AG08395 (cell line): ENCODE results near the gene LIPA.
"Not testable (repeated sequence)": the region's sequence is repeated elsewhere in the genome, so short reads cannot be mapped to it uniquely, and the experiment has no call there.

Experiments
- DNase-seq: peaks from one replicate; pipeline ENCODE4 v3.0.0; 2012; ENCODE audit warnings: mixed read lengths, low spot score

The LIPA gene

GRCh38 chr10:89251409-89252224, at the start of gene LIPA:
Gene LIPA (minus strand): TSS chr10:89251775. CDS start chr10:89247648, 4,127 bp downstream.
- DNase-seq, result peak; percentile 100

- peak; percentile 25 for DNase-seq
Observed at GRCh38 chr10:89301232-89301631, 49.7 kb upstream of the LIPA start.

DNA sequence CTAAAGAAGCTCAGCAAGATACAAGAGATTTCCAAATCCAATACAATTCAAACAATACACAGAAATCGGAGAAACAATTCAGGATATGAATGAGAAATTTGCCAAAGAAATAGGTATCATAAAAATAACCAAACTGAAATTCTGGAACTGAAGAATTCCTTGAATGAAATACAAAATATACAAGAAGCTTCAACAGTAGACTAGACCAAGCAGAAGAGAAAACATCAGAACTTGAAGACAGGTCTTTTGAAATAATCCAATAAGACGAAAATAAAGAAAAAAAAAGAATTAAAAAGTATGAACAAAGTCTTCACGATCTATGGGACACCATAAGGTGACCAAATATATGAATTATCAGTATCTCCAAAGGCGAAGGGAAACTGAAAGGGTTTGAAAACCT, 47.5 kb upstream of the LIPA start:
- DNase-seq, result no peak

DNA sequence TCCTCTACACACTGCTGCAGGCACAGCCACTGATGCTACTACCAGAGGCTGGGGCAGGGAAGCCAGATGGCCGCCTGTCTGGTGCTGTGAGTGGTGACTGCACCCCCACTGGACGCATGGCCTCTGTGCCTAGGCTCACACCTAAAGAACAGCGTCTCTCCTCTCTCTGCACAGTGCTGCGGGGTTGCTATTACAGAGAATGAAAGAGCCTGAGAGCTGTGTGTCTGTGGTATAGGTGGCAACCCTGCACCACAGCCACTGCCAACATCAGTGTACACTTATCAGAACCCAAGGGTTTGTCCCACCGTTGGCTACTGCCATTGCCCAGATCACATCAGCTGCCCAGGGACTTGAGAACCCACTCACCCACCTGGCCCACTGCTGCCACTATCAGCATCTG, 46.2 kb upstream of the LIPA start:
- DNase-seq, result no peak

DNA sequence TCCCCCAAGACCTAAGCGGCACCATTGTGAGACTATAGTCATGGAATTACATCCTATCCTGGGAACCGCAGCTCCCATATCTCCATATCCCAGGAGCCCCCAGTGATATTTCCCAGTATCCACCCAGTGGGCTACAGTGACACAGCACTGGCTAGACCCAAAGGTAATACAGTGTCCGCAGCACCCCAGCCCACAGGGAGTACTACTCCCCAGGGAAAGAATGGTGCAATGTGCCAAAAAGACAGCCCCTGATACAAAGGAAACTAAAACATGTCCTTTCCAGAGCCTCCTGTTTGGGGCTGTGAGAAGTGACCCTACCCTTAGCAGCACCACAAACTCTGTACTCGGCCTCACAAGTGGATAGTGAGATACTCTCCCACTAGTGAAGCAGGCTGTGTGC, 45.8 kb upstream of the LIPA start:
- DNase-seq, result no peak

DNA sequence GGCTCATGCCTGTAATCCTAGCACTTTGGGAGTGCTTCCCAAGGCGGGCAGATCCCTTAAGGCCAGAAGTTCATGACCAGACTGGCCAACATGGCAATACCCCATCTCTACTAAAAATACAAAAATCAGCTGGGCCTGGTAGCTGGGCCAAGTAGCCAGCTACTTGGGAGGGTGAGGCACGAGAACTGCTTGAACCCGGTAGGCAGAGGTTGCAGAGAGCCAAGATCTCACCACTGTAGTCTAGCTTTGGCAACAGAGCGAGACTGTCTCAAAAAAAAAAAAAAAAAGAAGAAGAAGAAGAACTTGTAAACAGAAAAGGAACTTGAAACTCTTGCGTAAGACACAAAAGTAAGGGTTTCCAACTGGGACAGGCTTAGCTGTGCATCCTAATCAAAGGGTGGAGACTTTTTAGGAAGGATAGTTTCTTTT, 44.7 kb upstream of the LIPA start:
- peak; percentile 36 for DNase-seq

DNA sequence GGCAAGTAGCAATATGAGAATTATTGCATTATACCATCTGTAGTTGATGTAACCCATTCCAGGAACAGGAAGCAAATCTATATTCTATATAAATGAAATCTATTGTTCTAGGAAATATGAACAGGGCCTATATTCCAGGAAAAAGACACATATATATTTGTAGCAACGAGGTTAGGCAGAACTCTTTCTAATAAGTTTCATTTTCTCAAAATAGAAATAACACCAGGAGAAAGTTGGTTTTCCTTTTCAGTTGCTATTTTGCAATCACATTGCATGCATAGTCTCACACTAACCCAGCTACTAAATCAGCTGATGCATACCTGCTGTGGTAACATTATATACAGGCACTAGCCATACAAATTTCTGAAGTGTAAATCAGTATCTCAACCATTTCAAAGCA, 44.0 kb upstream of the LIPA start:
- DNase-seq, result peak; percentile 77

DNA sequence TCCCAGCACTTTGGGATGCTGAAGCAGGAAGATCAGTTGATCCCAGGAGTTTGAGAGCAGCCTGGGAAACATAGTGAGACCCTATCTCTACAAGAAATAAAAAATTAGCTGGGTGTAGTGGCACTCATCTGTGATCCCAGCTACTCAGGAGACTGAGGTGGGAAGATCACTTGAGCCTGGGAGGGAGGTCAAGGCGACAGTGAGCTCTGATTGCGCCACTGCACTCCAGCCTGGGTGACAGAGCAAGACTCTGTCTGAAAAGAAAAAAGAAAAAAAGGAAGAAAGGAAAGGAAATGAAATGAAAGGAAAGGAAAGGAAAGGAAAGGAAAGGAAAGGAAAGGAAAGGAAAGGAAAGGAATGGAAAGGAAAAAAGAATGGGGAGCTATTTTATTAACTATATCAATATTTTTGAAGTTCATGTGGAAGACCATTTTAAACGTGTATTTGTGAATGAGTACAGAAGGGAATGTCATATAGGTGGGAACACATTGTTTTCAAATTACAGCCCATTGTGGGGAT, 43.2 kb upstream of the LIPA start:
- no peak for DNase-seq

DNA sequence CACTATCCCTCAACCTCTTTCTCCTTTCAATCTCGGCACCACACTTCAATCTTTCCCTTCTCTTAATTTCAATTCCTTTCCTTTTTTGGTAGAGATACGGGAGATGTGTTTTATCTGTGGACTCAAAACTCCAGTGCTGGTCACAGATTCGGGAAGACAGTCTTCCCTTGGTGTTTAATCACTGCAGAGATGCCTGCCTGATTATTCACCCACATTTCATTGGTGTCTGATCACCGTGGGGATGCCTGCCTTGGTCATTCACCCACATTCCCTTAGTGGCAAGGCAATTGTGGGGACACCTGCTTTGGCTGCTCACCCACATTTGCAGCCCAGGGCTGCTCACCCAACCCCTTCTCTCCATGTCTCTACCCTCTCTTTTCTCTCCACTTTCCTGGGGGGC, 33.7 kb upstream of the LIPA start:
- not testable (repeated sequence) for DNase-seq

DNA sequence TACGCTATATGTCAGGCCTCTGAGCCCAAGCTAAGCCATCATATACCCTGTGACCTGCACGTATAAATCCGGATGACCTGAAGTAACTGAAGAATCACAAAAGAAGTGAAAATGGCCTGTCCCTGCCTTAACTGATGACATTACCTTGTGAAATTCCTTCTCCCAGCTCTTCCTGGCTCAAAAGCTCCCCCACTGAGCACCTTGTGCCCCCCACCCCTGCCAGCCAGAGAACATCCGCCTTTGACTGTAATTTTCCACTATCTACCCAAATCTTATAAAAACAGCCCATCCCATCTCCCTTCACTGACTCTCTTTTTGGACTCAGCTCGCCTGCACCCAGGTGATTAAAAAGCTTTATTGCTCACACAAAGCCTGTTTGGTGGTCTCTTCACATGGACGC, 33.1 kb upstream of the LIPA start:
- DNase-seq, result not testable (repeated sequence)

DNA sequence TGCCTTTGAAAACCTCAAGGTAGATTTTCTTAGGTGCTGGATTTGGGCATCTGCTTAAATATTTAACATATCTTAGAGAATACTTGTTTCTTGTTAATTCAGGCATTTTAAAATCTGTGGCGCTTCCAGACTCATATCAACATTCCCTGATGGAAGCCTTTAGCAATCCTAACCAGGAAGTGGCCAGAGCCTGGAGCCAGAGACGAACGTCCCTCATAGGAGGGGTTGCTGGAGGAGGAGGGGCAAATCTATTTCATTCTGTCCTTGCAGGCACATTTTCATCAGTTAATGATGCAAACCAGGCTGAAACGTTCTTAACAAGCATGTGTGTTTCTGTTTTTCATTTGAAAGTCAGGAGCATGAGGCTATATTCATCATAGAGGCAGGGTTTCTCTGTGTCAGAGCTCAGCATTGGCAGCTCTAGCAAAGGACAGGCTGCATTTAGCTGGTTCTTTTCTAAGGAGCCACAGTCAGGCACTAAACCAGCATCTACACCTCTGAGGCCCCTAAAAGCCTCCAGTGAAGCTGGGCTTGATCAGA, 32.4 kb upstream of the LIPA start:
- DNase-seq, result peak; percentile 80

GRCh38 chr10:89283025-89283935, 31.7 kb upstream of the LIPA start:
- DNase-seq, result peak; percentile 32

- DNase-seq, result no peak
Observed at GRCh38 chr10:89281606-89282395, 30.2 kb upstream of the LIPA start.

- peak; percentile 37 for DNase-seq
Observed at GRCh38 chr10:89280508-89280907, 28.9 kb upstream of the LIPA start.

DNA sequence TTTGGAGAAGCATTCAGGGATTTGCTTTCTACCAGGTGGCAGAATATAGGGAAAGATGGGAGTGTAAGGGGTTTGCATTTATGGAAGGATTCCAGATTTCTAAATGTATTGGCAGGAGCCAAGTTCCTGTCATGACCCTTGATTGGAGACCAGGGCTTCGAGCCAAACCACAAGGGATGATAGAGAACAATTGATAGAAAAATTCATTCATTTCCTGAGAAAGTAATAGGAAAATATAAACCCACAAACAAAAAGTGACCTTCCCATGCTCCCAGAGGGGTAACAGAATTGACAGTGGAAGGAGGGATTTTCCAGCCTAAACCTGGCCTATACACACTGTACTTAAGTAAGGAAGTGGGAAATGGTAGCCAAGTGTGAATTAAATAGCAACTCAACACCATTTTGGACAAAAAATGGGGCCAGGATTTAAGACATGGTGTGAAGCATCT, 27.9 kb upstream of the LIPA start:
- no peak for DNase-seq

DNA sequence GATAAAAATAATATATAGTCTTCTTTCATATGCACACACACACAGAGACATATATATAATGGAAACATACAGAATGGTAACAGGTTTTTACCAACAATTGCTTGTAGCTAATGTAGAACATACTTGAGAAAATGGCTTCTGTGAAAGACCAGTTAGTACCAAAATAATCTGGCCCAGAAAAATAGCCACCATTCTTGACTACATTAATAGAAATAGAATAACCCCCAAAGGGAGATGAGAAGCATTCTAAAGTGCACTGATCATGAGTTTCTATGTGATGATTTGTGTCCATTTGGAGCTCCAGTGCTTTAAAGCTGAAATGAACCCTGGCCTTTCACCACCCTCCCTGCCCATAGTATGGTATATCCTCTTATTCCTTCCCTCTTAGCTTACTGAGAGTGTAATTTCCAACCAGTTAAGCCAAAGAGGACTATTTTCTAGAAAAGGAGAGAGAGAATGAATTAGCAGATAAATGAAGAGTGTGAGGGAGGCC, 27.4 kb upstream of the LIPA start:
- DNase-seq, result no peak

- peak; percentile 88 for DNase-seq
Observed at GRCh38 chr10:89278034-89278535, 26.5 kb upstream of the LIPA start.

- no peak for DNase-seq
Observed at GRCh38 chr10:89275383-89275782, 23.8 kb upstream of the LIPA start.

DNA sequence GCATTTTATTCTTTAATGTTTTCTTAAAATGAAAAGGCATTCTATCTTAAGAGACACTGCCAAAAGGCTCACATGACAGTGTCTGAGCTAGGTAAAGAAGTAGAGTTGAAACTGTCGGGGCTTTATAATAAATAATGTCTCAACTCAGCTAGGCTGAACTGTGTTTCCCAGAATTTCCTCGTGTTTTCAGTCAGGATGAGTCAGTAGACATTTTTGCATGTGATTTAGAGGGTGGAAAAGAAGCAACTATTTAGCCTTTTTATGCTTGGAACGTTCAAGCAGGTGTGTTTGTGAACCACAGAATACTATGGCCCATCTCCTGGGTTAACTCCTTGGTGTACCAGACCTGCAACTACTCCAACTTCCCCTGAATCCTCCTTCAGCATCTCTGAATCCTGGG, 23.4 kb upstream of the LIPA start:
- DNase-seq, result peak; percentile 49

- no peak for DNase-seq
Observed at GRCh38 chr10:89273680-89274079, 22.1 kb upstream of the LIPA start.

GRCh38 chr10:89271532-89271931, 20.0 kb upstream of the LIPA start:
- DNase-seq, result no peak
